HS-27A (cell line): ENCODE data around the gene PLXNA2.

Source experiments
- DNase-seq: peaks from one replicate; pipeline ENCODE4 v3.0.0-alpha.2; 2012; ENCODE audit warnings: low read depth, missing footprints

The PLXNA2 gene

GRCh38 chr1:208042041-208042615, 202.1 kb downstream of the PLXNA2 start:
- DNase-seq, result no peak

GRCh38 chr1:208041505-208041904, 202.7 kb downstream of the PLXNA2 start:
- no peak for DNase-seq

- no peak for DNase-seq
Measured at GRCh38 chr1:208040821-208041297, 203.3 kb downstream of the PLXNA2 start.

- DNase-seq, result no peak
Measured at GRCh38 chr1:208039536-208040332, 204.4 kb downstream of the PLXNA2 start.

GRCh38 chr1:208038303-208038702, 205.9 kb downstream of the PLXNA2 start:
- no peak for DNase-seq

- no peak for DNase-seq
Measured at GRCh38 chr1:208036918-208037766, 207.0 kb downstream of the PLXNA2 start.

- DNase-seq, result no peak
Measured at GRCh38 chr1:208036106-208036808, 207.9 kb downstream of the PLXNA2 start.

GRCh38 chr1:208034135-208034534, 210.0 kb downstream of the PLXNA2 start:
- DNase-seq, result no peak

GRCh38 chr1:208033236-208033635, 210.9 kb downstream of the PLXNA2 start:
- no peak for DNase-seq

GRCh38 chr1:208031932-208032320, 212.3 kb downstream of the PLXNA2 start:
- no peak for DNase-seq

- no peak for DNase-seq
Measured at GRCh38 chr1:208031316-208031931, 212.8 kb downstream of the PLXNA2 start.

GRCh38 chr1:208030288-208031091, 213.7 kb downstream of the PLXNA2 start:
- no peak for DNase-seq

GRCh38 chr1:208029381-208030287, 214.6 kb downstream of the PLXNA2 start:
- no peak for DNase-seq

GRCh38 chr1:208028526-208028925, 215.7 kb downstream of the PLXNA2 start:
- DNase-seq, result no peak

- no peak for DNase-seq
Measured at GRCh38 chr1:208027861-208028260, 216.3 kb downstream of the PLXNA2 start.

GRCh38 chr1:208026880-208027438, 217.2 kb downstream of the PLXNA2 start:
- no peak for DNase-seq

- no peak for DNase-seq
Measured at GRCh38 chr1:208025031-208025430, 219.2 kb downstream of the PLXNA2 start.

GRCh38 chr1:208024406-208024805, 219.8 kb downstream of the PLXNA2 start:
- DNase-seq, result no peak

GRCh38 chr1:208019257-208019656, 224.9 kb downstream of the PLXNA2 start:
- DNase-seq, result no peak
